Neural crest cell (in vitro differentiated cells): Measurements from ENCODE around the gene TMEM158. TPM values are rescaled to one million over a fixed set of nuclear protein-coding genes. Genes with fewer than 3 reads are reported as not detected.

Experiments
- DNase-seq: peaks from one replicate; pipeline ENCODE4 v3.0.0; 2021; ENCODE audit warnings: low read depth, mixed read lengths, low spot score
- H3K27ac Mint-ChIP-seq: one replicate; pipeline ENCODE4 v1.8.0; 2021; ENCODE audit warnings: mild to moderate bottlenecking, mixed read lengths; ENCODE audit not compliant: unreplicated experiment
- H3K27me3 Mint-ChIP-seq: 2 replicates; pipeline ENCODE4 v1.8.0; 2021; ENCODE audit warnings: low read depth, mild to moderate bottlenecking, mixed read lengths
- H3K36me3 Mint-ChIP-seq: 2 replicates; pipeline ENCODE4 v1.8.0; 2021; ENCODE audit warnings: low read depth, mild to moderate bottlenecking, mixed read lengths
- H3K4me1 Mint-ChIP-seq: 2 replicates; pipeline ENCODE4 v1.8.0; 2021; ENCODE audit warnings: mixed read lengths
- H3K4me3 Mint-ChIP-seq: one replicate; pipeline ENCODE4 v1.8.0; 2021; ENCODE audit warnings: mild to moderate bottlenecking, mixed read lengths
- H3K9me3 Mint-ChIP-seq: 2 replicates; pipeline ENCODE4 v1.8.0; 2021; ENCODE audit warnings: mixed read lengths
- total RNA-seq: library from RNA; stranded (reverse); gene quantifications from 2 replicates; pipeline ENCODE4 v1.2.1, GENCODE V29; 2021
- TF ChIP-seq, protein P1 (sequence below): fragments of 200-600 bp; sonication (generic); conservative IDR thresholded peaks from 2 replicates; pipeline ENCODE4 v1.5.0; 2021; ENCODE audit warnings: antibody characterized with exemption, mild to moderate bottlenecking

The TMEM158 gene
- total RNA-seq, 1 donor from 2014 or later = 10.7 TPM

DNA sequence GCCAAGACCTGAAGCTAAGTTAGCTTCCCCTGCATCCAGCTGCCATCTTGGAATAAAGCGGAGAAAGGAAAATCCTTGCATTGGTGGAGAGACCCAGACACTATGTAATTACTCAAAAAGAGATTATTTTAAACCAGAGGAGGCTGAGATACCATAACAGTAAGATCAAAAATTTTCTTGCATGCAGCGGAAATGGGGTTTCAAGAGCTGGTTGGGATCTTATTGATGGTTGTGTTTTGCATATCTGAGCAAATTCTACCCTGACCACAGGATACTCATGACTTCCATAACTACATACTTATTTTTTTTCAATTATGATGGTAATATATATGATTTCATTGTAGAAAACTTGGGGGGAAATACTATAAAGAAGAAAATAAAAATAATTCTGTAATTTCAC is 17.5 kb downstream of the TMEM158 start:
- DNase-seq = no peak
- no peaks in the 10 kb centered on the region for H3K36me3 Mint-ChIP-seq
- H3K27ac Mint-ChIP-seq = no peak overlapping the region
- no peak overlapping the region for H3K4me3 Mint-ChIP-seq
- H3K27me3 Mint-ChIP-seq = peaks cover 9% of the 10 kb centered on the region
- H3K4me1 Mint-ChIP-seq = no peaks in the 10 kb centered on the region
- H3K9me3 Mint-ChIP-seq = no peaks in the 10 kb centered on the region
- TF ChIP-seq, protein P1, sequence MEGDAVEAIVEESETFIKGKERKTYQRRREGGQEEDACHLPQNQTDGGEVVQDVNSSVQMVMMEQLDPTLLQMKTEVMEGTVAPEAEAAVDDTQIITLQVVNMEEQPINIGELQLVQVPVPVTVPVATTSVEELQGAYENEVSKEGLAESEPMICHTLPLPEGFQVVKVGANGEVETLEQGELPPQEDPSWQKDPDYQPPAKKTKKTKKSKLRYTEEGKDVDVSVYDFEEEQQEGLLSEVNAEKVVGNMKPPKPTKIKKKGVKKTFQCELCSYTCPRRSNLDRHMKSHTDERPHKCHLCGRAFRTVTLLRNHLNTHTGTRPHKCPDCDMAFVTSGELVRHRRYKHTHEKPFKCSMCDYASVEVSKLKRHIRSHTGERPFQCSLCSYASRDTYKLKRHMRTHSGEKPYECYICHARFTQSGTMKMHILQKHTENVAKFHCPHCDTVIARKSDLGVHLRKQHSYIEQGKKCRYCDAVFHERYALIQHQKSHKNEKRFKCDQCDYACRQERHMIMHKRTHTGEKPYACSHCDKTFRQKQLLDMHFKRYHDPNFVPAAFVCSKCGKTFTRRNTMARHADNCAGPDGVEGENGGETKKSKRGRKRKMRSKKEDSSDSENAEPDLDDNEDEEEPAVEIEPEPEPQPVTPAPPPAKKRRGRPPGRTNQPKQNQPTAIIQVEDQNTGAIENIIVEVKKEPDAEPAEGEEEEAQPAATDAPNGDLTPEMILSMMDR = no peak

DNA sequence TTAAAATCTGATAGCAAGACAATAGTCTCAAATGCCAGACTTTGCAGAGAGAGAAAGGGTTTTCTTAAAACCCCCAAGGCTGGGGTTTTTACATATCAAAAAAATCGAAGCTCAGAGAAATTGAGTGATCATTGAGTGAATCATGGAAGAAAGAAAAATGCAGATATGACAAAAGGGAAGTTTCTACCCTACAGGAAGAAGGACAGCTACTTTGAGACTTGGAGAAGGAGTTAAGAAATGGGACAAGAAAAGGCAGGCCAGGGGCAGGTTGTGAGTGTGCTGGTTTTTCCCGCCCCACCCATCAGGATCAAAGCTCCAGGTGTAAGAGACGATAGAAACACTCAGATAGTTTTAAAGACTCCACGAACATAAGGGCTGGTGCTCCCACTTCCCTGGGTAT is 18.6 kb downstream of the TMEM158 start:
- Mint-ChIP-seq H3K9me3 (no peaks in the 10 kb centered on the region), H3K4me1 (no peaks in the 10 kb centered on the region), H3K27me3 (peaks cover 11% of the 10 kb centered on the region), H3K27ac (no peak overlapping the region), H3K4me3 (no peak overlapping the region), H3K36me3 (no peaks in the 10 kb centered on the region)
- TF ChIP-seq, protein P1 = no peak
- DNase-seq = no peak

DNA sequence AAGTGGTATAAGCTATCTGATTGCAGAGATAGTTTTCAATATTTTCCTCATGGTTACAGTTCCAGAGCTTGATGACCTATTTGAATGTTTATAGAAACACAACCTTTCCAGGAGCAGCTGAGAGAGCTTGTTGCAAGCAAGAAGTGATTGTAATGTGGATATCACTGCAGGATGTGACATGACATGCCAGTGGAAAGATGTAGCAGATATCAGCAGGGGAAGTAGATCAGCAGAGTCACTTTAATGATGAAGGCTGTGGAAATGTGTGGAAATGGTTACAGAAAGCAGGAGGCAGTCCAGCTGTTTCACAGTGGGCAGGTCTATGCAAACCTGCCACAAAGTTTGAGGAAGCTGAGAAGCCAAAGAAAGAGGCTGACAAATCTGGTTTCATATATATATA is 21.0 kb downstream of the TMEM158 start:
- TF ChIP-seq, protein P1 = no peak
- no peaks in the 10 kb centered on the region for H3K9me3 Mint-ChIP-seq
- DNase-seq = no peak
- H3K27ac Mint-ChIP-seq = no peak overlapping the region
- H3K4me1 Mint-ChIP-seq = no peaks in the 10 kb centered on the region
- H3K27me3 Mint-ChIP-seq = peaks cover 6% of the 10 kb centered on the region
- H3K4me3 Mint-ChIP-seq = no peak overlapping the region
- no peaks in the 10 kb centered on the region for H3K36me3 Mint-ChIP-seq

DNA sequence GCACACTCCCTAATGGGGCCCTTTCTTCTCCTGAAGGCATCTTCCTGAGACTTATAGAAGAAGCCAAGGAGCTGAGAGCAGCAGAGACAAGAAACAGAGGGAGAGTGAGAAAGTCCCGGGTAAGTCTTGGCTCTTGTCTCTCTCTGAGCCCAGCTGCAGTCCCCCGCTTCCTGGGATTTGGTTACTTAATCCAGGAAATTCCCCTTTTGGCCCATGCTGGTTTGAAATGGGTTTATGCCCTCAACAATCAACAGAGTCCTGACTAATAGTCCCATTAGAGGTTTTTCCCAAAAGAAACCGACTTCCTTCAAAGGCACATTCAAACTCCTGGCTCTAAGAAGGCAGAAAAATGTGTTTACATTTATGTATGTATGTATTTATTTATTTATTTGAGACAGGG is 22.0 kb downstream of the TMEM158 start:
- H3K27ac Mint-ChIP-seq = no peak overlapping the region

DNA sequence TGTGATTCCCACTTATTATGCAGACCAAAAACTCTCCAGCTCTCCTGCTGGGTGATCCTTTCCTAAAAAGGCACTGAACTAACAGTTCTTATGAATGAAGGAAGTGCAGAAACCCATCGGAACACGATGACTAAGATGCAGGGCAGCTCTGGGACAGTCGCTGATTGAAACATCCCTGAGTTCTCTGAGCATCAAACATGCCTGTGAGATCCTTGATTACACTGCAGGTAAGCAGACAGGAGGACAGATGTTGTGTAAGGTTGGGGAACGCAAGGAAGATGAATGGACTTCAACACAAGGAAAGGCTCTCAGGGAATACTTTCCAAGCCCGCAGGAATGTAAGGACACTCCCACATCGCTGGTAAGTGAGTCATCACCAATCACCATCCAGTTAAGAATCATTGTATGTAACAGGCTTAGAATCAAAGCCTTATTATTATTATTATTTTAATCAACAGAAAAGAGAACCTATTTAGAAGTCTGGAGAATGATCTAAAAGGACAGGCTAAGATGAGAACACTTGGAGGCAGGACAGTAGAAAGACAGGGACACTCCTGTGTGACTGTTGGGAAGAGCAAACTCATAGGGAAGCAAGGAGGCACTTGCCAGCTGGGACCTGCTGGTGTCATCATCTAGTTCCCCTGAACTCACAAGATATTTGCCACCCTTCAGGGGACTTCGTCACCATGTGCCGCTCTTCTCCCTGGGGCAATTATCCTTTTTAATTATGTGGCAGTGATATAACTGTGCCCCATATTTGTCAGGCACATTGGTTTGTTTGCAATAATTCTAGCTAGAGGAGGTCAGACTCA is 26.0 kb downstream of the TMEM158 start:
- TF ChIP-seq, protein P1 = no peak
- DNase-seq = no peak
- H3K27me3 Mint-ChIP-seq = peaks cover 32% of the 10 kb centered on the region
- H3K9me3 Mint-ChIP-seq = no peaks in the 10 kb centered on the region
- no peak overlapping the region for H3K4me3 Mint-ChIP-seq
- H3K36me3 Mint-ChIP-seq = no peaks in the 10 kb centered on the region
- H3K27ac Mint-ChIP-seq = no peak overlapping the region
- no peaks in the 10 kb centered on the region for H3K4me1 Mint-ChIP-seq

More for the DNA sequence above, 22.0 kb downstream of the TMEM158 start:
- Mint-ChIP-seq H3K36me3 (no peaks in the 10 kb centered on the region), H3K27me3 (peaks cover 11% of the 10 kb centered on the region), H3K4me1 (no peaks in the 10 kb centered on the region), H3K9me3 (no peaks in the 10 kb centered on the region), H3K4me3 (no peak overlapping the region)
- TF ChIP-seq, protein P1 = no peak
- no peak for DNase-seq
